ENCODE results near the gene CYP2W1.

- no peak for TF ChIP-seq CTCF (IDR thresholded peaks at IDR 0.05)
- no peak for TF ChIP-seq EZH2 (IDR thresholded peaks at IDR 0.05)
These were observed 663 bp downstream of the CYP2W1 start for GRCh38 chr7:983616-984071.
